Measurements from ENCODE around the gene BMP6. TPM values are rescaled to one million over a fixed set of nuclear protein-coding genes. Genes with fewer than 3 reads are reported as not detected.

Gene BMP6
- polyA plus RNA-seq, 2 of the 4 experiments (the other 2 are of a cell fraction), result 8.4 to 23.0 TPM

DNA sequence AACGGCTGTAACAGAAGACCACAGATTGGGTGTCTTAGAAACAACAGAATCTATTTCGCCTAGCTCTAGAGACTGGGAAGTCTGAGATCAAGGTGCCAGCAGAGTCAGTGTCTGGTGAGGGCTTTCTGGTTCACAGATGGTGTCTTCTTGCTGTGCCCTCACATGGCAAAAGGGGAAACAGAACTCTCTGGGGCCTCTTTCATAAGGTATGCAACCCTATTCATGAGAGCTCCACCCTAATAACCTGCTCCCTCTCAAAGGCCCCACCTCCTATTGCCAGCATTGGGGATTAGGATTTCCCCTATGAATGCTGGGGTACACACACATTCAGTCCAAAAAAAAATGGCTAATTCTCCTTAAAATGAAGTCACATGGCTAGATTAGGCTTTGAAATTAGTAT is 174.7 kb downstream of the BMP6 start:
- Histone ChIP-seq H3K4me1 (peaks cover 10% of the 10 kb centered on the region; the same call in 2 of the 3 replicates), H3K9me3 (no peaks in the 10 kb centered on the region), H3K4me2 (no peak overlapping the region), H3K4me3 (no peak overlapping the region), H3K27ac (no peak overlapping the region)
- WGBS (ENCODE audit: missing lambda C conversion rate), result 81% methylated on average over 2 of the region's 2 CpGs
- no peak for DNase-seq (ENCODE audit: low read depth in 1 of 2, low spot score in 1 of 2)
- CTCF ChIA-PET, result interaction anchor here (1.3 to 1.5 kb wide), 2 partner anchors 8 to 158 kb away, joined by 3 to 5 read pairs; no protein-coding TSS in a partner anchor
- FAIRE-seq, result no peak
- TF ChIP-seq HOXB13 (CRISPR knock-in tag; IDR thresholded peaks at IDR 0.05; ENCODE audit: low read depth) (no peak), RCOR1 (IDR thresholded peaks at IDR 0.05; ENCODE audit: low read depth, low read length) (no peak), RARB (CRISPR knock-in tag; IDR thresholded peaks at IDR 0.05) (no peak), POLR2AphosphoS2 (conservative IDR thresholded peaks at IDR 0.05; ENCODE audit: low read length) (no peak), JUNB (IDR thresholded peaks at IDR 0.05) (no peak), SMC3 (IDR thresholded peaks at IDR 0.05) (no peak), BHLHE40 (IDR thresholded peaks at IDR 0.05; ENCODE audit: low read depth, low read length) (no peak), NR3C1 (IDR thresholded peaks at IDR 0.05) (no peak), CEBPB (IDR thresholded peaks at IDR 0.05) (no peak), TFCP2L1 (CRISPR knock-in tag; IDR thresholded peaks at IDR 0.05) (no peak), CBX2 (IDR thresholded peaks at IDR 0.05; ENCODE audit: borderline replicate concordance, low read depth) (no peak), ATOH8 (CRISPR knock-in tag; IDR thresholded peaks at IDR 0.05; ENCODE audit: low read depth) (no peak), HEYL (CRISPR knock-in tag; IDR thresholded peaks at IDR 0.05) (no peak), FOSL2 (IDR thresholded peaks at IDR 0.05) (no peak), FOSL2 (CRISPR knock-in tag; IDR thresholded peaks at IDR 0.05) (no peak), TP53 (CRISPR knock-in tag; IDR thresholded peaks at IDR 0.05) (no peak), ZSCAN20 (CRISPR knock-in tag; IDR thresholded peaks at IDR 0.05) (no peak), RNF2 (IDR thresholded peaks at IDR 0.05; ENCODE audit: borderline replicate concordance, low read depth) (no peak), PHF8 (IDR thresholded peaks at IDR 0.05; ENCODE audit: borderline replicate concordance, low read depth) (no peak)
- TF ChIP-seq, protein P1, sequence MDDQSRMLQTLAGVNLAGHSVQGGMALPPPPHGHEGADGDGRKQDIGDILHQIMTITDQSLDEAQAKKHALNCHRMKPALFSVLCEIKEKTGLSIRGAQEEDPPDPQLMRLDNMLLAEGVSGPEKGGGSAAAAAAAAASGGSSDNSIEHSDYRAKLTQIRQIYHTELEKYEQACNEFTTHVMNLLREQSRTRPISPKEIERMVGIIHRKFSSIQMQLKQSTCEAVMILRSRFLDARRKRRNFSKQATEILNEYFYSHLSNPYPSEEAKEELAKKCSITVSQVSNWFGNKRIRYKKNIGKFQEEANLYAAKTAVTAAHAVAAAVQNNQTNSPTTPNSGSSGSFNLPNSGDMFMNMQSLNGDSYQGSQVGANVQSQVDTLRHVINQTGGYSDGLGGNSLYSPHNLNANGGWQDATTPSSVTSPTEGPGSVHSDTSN (IDR thresholded peaks at IDR 0.05), result no peak
- POLR2A ChIA-PET, result no interaction called here
- ATAC-seq, result no peak; a peak in 1 of 6 replicates

DNA sequence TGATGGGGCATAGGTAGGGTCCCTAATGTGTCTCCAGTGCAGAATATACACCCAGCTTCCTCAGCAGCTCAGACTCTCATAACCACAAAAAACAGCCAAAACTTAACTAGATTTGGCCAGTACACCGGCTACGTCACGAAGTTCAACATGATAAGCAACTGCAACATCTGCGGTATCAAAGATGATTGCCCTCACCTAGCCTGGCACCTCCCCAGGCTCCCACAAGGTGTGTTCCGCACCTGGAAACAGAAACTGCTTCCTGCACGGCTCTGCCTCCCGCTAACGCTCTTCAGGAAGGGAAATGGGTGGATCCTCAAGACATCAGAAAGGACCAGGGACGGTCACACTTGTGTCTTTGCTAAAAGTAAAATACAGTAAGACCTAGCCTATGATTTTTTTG is 175.2 kb downstream of the BMP6 start:
- ATAC-seq (no peak), FAIRE-seq (no peak), DNase-seq (ENCODE audit: low read depth in 1 of 2, low spot score in 1 of 2) (no peak)
- H3K4me2 ChIP-seq, result no peak overlapping the region
- H3K9me3 ChIP-seq, result no peaks in the 10 kb centered on the region
- no peak for TF ChIP-seq CHD4 (IDR thresholded peaks at IDR 0.05; ENCODE audit: borderline replicate concordance)
- 95% methylated on average over 9 of the region's 9 CpGs for WGBS (ENCODE audit: missing lambda C conversion rate)
- H3K4me1 ChIP-seq, result peaks cover 10% of the 10 kb centered on the region; the same call in 2 of the 3 replicates
- ChIA-PET CTCF (no interaction called here), POLR2A (no interaction called here)
- no peak overlapping the region for H3K4me3 ChIP-seq
- no peak overlapping the region for H3K27ac ChIP-seq

DNA sequence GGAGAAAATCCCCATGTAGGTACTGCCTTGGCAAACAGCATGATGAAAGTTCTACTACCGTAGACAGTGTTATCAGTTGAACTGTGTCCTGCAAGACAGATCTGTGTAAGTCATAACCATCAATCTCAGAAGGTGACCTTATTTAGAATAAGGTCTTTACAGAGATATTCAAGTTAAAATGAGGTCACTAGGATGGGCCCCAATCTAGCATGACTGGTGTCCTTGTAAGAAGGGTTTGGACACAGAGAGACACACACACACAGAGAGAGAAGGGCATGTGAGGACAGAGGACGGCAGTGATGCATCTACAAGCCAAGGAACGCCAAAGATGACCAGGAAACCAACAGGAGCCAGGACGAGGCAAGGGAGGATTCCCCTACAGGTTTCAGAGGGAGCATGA is 175.9 kb downstream of the BMP6 start:
- POLR2A ChIA-PET, result no interaction called here
- CTCF ChIA-PET, result no interaction called here
- 80% methylated on average over 4 of the region's 4 CpGs for WGBS (ENCODE audit: missing lambda C conversion rate)
- no peak overlapping the region for H3K4me3 ChIP-seq
- no peak for DNase-seq (ENCODE audit: low read depth in 1 of 2, low spot score in 1 of 2)
- no peak overlapping the region for H3K4me2 ChIP-seq
- H3K4me1 ChIP-seq, result peaks cover 10% of the 10 kb centered on the region; the same call in 2 of the 3 replicates
- no peak for FAIRE-seq
- no peak overlapping the region for H3K27ac ChIP-seq
- no peaks in the 10 kb centered on the region for H3K9me3 ChIP-seq
- ATAC-seq, result no peak
- TF ChIP-seq ZFP36 (IDR thresholded peaks at IDR 0.05; ENCODE audit: borderline replicate concordance, partially characterized antibody), result no peak
- TF ChIP-seq BCL3 (IDR thresholded peaks at IDR 0.05), result no peak
